ENCODE measurements around the gene UNC13A.

Gene UNC13A

DNA sequence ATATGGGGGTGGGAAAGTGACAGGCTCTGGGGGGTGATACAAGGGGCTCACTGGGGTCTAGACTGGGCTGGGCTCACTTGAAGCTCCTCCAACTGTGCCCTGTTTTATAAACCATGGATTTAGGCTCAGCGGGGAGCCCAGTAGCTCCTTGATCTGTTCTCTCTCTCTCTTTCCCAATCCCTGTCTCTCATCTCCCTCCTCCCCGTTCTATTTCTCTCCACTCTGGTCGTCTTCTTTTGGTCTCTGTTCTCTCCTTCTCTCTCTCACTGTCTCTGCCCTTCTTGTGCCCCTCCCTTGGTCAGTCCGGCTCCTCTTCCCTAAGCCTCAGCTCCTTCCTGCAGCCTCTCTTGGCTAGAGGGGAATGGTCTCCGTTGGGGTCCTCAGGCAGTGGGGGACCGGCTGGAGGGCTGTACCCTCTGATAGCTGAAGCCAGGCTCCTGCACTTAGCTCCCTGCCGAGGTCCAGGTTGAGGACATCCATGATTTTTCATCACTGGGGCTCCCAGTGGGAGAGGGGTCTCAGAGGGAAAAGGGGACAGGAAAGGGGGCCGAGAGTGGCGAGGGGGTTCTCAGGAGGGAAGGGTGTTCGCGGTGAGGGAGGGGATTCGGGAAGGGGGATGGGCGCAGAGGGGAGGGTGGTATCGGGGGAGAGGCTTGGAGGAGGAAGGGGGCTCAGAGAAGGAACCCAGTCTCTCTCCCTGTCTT lies 8.5 kb downstream of the UNC13A start:
- TF ChIP-seq CTCF (IDR thresholded peaks at IDR 0.05; ENCODE audit: extremely low read depth, missing control alignments): no peak
- DNase-seq (ENCODE audit: low spot score): no peak

GRCh38 chr19:17678836-17679235 lies 9.3 kb downstream of the UNC13A start:
- TF ChIP-seq CTCF (IDR thresholded peaks at IDR 0.05; ENCODE audit: extremely low read depth, missing control alignments): no peak
- no peak for DNase-seq (ENCODE audit: low spot score)

DNA sequence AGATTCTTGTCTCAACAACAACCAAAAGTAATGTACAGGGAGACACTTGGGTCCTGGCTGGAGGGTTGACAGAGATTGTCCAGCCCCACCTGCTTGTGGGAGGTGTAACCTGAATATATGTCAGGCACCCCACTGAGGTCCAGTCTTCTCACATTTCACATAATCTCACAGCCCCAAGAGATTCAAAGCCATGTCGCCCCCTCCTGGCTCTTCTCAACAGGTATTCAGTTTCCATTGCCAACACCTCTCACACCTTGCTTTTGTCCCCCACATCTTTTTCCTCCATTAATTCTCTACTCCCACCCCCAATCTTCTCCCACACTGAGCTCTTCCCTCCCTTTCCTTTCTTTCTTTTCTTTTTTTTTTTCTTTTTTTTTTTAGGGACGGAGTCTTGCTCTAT lies 11.2 kb downstream of the UNC13A start:
- DNase-seq (ENCODE audit: low spot score): no peak
- TF ChIP-seq CTCF (IDR thresholded peaks at IDR 0.05; ENCODE audit: extremely low read depth, missing control alignments): peak; percentile 16

GRCh38 chr19:17676295-17676694 lies 11.9 kb downstream of the UNC13A start:
- no peak for DNase-seq (ENCODE audit: low spot score)
- TF ChIP-seq CTCF (IDR thresholded peaks at IDR 0.05; ENCODE audit: extremely low read depth, missing control alignments): no peak

- no peak for TF ChIP-seq CTCF (IDR thresholded peaks at IDR 0.05; ENCODE audit: extremely low read depth, missing control alignments)
- DNase-seq (ENCODE audit: low spot score): no peak
Observed at GRCh38 chr19:17673937-17674799, 14.0 kb downstream of the UNC13A start.

DNA sequence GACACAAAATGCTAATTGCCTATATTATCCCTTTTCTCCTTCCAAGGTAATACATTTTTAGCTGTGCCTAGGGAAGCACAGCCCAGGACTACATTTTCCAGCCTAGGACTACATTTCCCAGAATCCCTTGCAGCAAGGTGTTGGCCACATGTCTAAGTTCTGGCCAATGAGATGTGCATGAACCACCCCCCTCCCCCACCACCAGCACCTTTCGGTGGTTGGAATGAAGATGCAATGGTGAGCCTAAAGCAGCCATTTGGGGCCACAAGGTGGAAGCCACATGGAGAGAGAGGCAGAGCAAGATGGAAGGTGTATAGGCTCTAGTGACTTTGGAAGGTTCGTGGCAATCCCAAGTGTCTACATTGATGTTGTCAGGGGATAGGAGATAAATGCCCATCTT lies 16.2 kb downstream of the UNC13A start:
- DNase-seq (ENCODE audit: low spot score): no peak

More for the DNA sequence above, 16.2 kb downstream of the UNC13A start:
- TF ChIP-seq CTCF (IDR thresholded peaks at IDR 0.05; ENCODE audit: extremely low read depth, missing control alignments): no peak
